GM12878 (cell line): Measurements from ENCODE around the gene CRYGC. TPM values are rescaled to one million over a fixed set of nuclear protein-coding genes. Genes with fewer than 3 reads are reported as not detected.

Experiments
- ATAC-seq: fragments of 200-7000 bp; cut with Tn5 transposase; 3 replicates; pipeline ENCODE4 v1.9.1; 2020; ENCODE audit warnings: mild to moderate bottlenecking, moderate library complexity
- Bru-seq: library from RNA; stranded (reverse); fragments of 400-500 nt; gene quantifications from one replicate; lab custom pipeline; 2021; lab: Mats Ljungman, UMichigan
- BruChase-seq, 2 experiments: library from RNA; stranded (reverse); fragments of 400-500 nt; gene quantifications; one replicate each; lab custom pipeline; 2021; lab: Mats Ljungman, UMichigan
- BruUV-seq: library from RNA; stranded (reverse); fragments of 400-500 nt; replicated peaks from 2 replicates; lab custom pipeline; 2021; lab: Mats Ljungman, UMichigan
- CTCF ChIA-PET: fragments of 300-600 bp; sonication (Branson Sonifier 250); formaldehyde crosslinking; extraction: SDS; loops from one replicate; lab custom pipeline; 2021; ENCODE audit warnings: inconsistent platforms; lab: Yijun Ruan, JAX
- POLR2A ChIA-PET: fragments of 350-600 bp; formaldehyde crosslinking; extraction: SDS; loops from one replicate; lab custom pipeline; 2021; ENCODE audit warnings: inconsistent platforms; lab: Charles Lee
- RAD21 ChIA-PET: fragments of 300-600 bp; sonication (Branson Sonifier 250); formaldehyde crosslinking; loops from one replicate; lab custom pipeline; 2023; ENCODE audit warnings: antibody characterized with exemption; ENCODE audit not compliant: unreplicated experiment; lab: Charles Lee
- SMC1A ChIA-PET: fragments of 300-600 bp; sonication (Branson Sonifier 250); formaldehyde crosslinking; loops from one replicate; lab custom pipeline; 2023; ENCODE audit not compliant: unreplicated experiment, uncharacterized antibody; lab: Charles Lee
- DNase-seq: peaks from one replicate; pipeline ENCODE4 v3.0.0-alpha.2; 2011; ENCODE audit warnings: low read depth, low spot score
- FAIRE-seq: peaks from 3 replicates; lab custom pipeline; 2011; peaks lifted over from hg19 to GRCh38; lab: Jason Lieb, UNC
- H2AFZ ChIP-seq: 2 replicates; pipeline ENCODE4 v1.6.0; 2011; ENCODE audit warnings: low read depth, low read length, control low read depth; ENCODE audit not compliant: control insufficient read depth
- H3K27ac ChIP-seq: 2 replicates; pipeline ENCODE4 v1.5.1; 2011; ENCODE audit warnings: control low read depth; ENCODE audit not compliant: control insufficient read depth, insufficient read depth
- H3K27me3 ChIP-seq, 2 experiments: replicated peaks in 1 of 2; 2 replicates each; pipeline versions ENCODE4 v1.6.0 to v1.6.1; 2011; ENCODE audit warnings: low read length in 1 of 2; ENCODE audit not compliant: control insufficient read depth in 2 of 2, insufficient read depth in 2 of 2
- H3K36me3 ChIP-seq, 2 experiments: 2 replicates each; pipeline ENCODE4 v1.5.1; 2011; ENCODE audit warnings: low read length in 1 of 2; ENCODE audit not compliant: control insufficient read depth in 2 of 2, insufficient read depth in 2 of 2
- H3K4me1 ChIP-seq: 2 replicates; pipeline ENCODE4 v1.6.1; 2011; ENCODE audit warnings: mild to moderate bottlenecking, low read length, moderate library complexity, mixed read lengths; ENCODE audit not compliant: control insufficient read depth, insufficient read depth
- H3K4me2 ChIP-seq: 2 replicates; pipeline ENCODE4 v1.6.0; 2011; ENCODE audit warnings: control low read depth; ENCODE audit not compliant: control insufficient read depth, insufficient read depth
- H3K4me3 ChIP-seq: fragments of 200-600 bp; sonication (generic); 2 replicates; pipeline ENCODE4 v1.5.1; 2016
- H3K79me2 ChIP-seq: 2 replicates; pipeline ENCODE4 v1.6.0; 2011; ENCODE audit warnings: low read length; ENCODE audit not compliant: control insufficient read depth, insufficient read depth
- H3K9ac ChIP-seq: 2 replicates; pipeline ENCODE4 v1.8.0; 2011; ENCODE audit warnings: low read length, control low read depth, mixed read lengths; ENCODE audit not compliant: control insufficient read depth, insufficient read depth
- H3K9me3 ChIP-seq: replicated peaks from 3 replicates; pipeline ENCODE4 v1.5.1; 2011; ENCODE audit warnings: mild to moderate bottlenecking, low read length; ENCODE audit not compliant: control insufficient read depth, insufficient read depth
- H4K20me1 ChIP-seq: 2 replicates; pipeline ENCODE4 v1.6.0; 2011; ENCODE audit not compliant: control insufficient read depth, insufficient read depth
- CBFB ChIP-seq: IDR thresholded peaks from 2 replicates; pipeline ENCODE4 v1.6.1; 2016; ENCODE audit warnings: antibody characterized with exemption, low read depth
- CBX3 ChIP-seq: fragments of 200-600 bp; sonication (generic); IDR thresholded peaks from 2 replicates; pipeline ENCODE4 v1.6.1; 2016; ENCODE audit warnings: low read depth, borderline replicate concordance
- NFYA ChIP-seq: IDR thresholded peaks from 2 replicates; pipeline ENCODE4 v1.6.1; 2011; ENCODE audit warnings: low read depth, mild to moderate bottlenecking, low read length, improper control_type of control experiment, borderline replicate concordance
- SMC3 ChIP-seq: IDR thresholded peaks from 2 replicates; pipeline ENCODE4 v1.6.1; 2011; ENCODE audit warnings: low read length, improper control_type of control experiment, borderline replicate concordance
- STAT3 ChIP-seq: IDR thresholded peaks from 2 replicates; pipeline ENCODE4 v1.6.1; 2011; ENCODE audit warnings: low read depth, low read length, improper control_type of control experiment
- ZBTB11 ChIP-seq: fragments of 450-650 bp; formaldehyde crosslinking; IDR thresholded peaks from 2 replicates; pipeline ENCODE4 v1.5.0; 2022; ENCODE audit warnings: mild to moderate bottlenecking, missing genetic modification characterization
- ZNF207 ChIP-seq: fragments of 450-650 bp; IDR thresholded peaks from 2 replicates; pipeline ENCODE4 v1.6.1; 2014; ENCODE audit warnings: antibody characterized with exemption, mild to moderate bottlenecking, borderline replicate concordance
- ZNF384 ChIP-seq: IDR thresholded peaks from 2 replicates; pipeline ENCODE4 v1.6.1; 2012; ENCODE audit warnings: low read depth, mild to moderate bottlenecking, low read length, improper control_type of control experiment, borderline replicate concordance
- ZNF592 ChIP-seq: fragments of 450-650 bp; IDR thresholded peaks from 2 replicates; pipeline ENCODE4 v1.6.1; 2017; ENCODE audit warnings: mild to moderate bottlenecking, moderate library complexity
- WGBS: methylation state at CpG from one replicate; pipeline ENCODE4 v1.1.6; 2016; ENCODE audit warnings: low lambda C conversion rate; ENCODE audit not compliant: insufficient replicate concordance, insufficient coverage; ENCODE audit errors: missing lambda C conversion rate; 5-methylcytosine and 5-hydroxymethylcytosine counted together
- in situ Hi-C: fragments of 300-500 bp; cut with MboI; formaldehyde crosslinking; loops from 9 replicates; pipeline ENCODE4 v1.14.3; 2018; ENCODE audit warnings: mixed read lengths
- intact Hi-C: fragments of 100-400 bp; cut with micrococcal nuclease; formaldehyde crosslinking; loops from one replicate; pipeline ENCODE4 v1.14.2; 2022; ENCODE audit not compliant: unreplicated experiment
- long read RNA-seq, 2 experiments: library from polyadenylated mRNA; unstranded; transcript quantifications; one replicate each; pipeline ENCODE4 v2.0.0, GENCODE V29; 2019 to 2020
- polyA minus RNA-seq, 3 experiments: library from RNA; depleted of rRNA, polyadenylated mRNA; stranded (reverse); fragments of >200 nt; gene quantifications; 2 replicates each; pipeline ENCODE4 v1.2.3, GENCODE V29; 2011
- polyA plus RNA-seq, 11 experiments: library from polyadenylated mRNA; depleted of rRNA in 4 of 11; unstranded in 6 of 11; stranded (reverse) in 5 of 11; fragments of >200 nt; fragmentation: Nextera tagmentation in 4 of 11; fragmentation: Illumina TruSeq in 1 of 11; extraction: Ambion mirVana in 4 of 11; extraction: Trizol in 1 of 11; gene quantifications; 1 replicate in 1 of 11; 2 replicates in 10 of 11; pipeline versions ENCODE4 v1.2.1 to v1.2.3, GENCODE V29; 2011 to 2016; ENCODE audit warnings: inconsistent platforms in 2 of 11, missing spikeins in 2 of 11, low read depth in 1 of 11
- total RNA-seq, 4 experiments: library from RNA; depleted of rRNA in 3 of 4; stranded (reverse); fragments of >200 nt in 3 of 4; fragmentation: Illumina TruSeq in 1 of 4; extraction: Trizol in 1 of 4; gene quantifications; 2 replicates each; pipeline versions ENCODE4 v1.2.1 to v1.2.3, GENCODE V29; 2013 to 2021

CRYGC gene, protein sequence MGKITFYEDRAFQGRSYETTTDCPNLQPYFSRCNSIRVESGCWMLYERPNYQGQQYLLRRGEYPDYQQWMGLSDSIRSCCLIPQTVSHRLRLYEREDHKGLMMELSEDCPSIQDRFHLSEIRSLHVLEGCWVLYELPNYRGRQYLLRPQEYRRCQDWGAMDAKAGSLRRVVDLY
- not detected in 2 replicates for total RNA-seq (2013; cell fraction: nucleolus; rRNA removed)
- total RNA-seq (2014; rRNA removed) (not detected in 2 replicates), total RNA-seq (2014; rRNA removed; fragmentation: Illumina TruSeq; extraction: Trizol) (not detected in 2 replicates), total RNA-seq (2021) (not detected in 2 replicates), polyA plus RNA-seq (2011; rRNA removed) (not detected in 2 replicates), polyA plus RNA-seq (2014; fragmentation: Illumina TruSeq; extraction: Trizol) (not detected in 2 replicates), polyA plus RNA-seq (2014; fragmentation: Nextera tagmentation; extraction: Ambion mirVana) (not detected), polyA plus RNA-seq (2014; rRNA removed) (not detected in 2 replicates), polyA plus RNA-seq (2016; fragmentation: Nextera tagmentation; extraction: Ambion mirVana) (not detected), polyA minus RNA-seq (2011; rRNA and poly(A)+ RNA removed) (not detected in 2 replicates), Bru-seq, nascent RNA (not detected), BruChase-seq, experiment 1, labeled RNA remaining after a 6-hour chase (not detected), BruChase-seq, experiment 2, labeled RNA remaining after a 2-hour chase (not detected)
- not detected for polyA plus RNA-seq (2011; ENCODE audit: low read depth)
- not detected in 2 replicates for polyA plus RNA-seq (2011; cell fraction: cytosol; rRNA removed)
- not detected in 2 replicates for polyA plus RNA-seq (2011; cell fraction: nucleus; rRNA removed)
- polyA plus RNA-seq (2012): not detected in 2 replicates
- not detected in 2 replicates for polyA minus RNA-seq (2011; cell fraction: cytosol; rRNA and poly(A)+ RNA removed)
- polyA minus RNA-seq (2011; cell fraction: nucleus; rRNA and poly(A)+ RNA removed): not detected in 2 replicates
- long read RNA-seq, experiment 1: 0 reads
- long read RNA-seq, experiment 2: 0 reads

- ChIA-PET POLR2A (no interaction called here), RAD21 (no interaction called here), CTCF (interaction anchor here (1.0 to 1.3 kb wide), 2 partner anchors 12 to 45 kb away, joined by 3 read pairs; no protein-coding TSS in a partner anchor), SMC1A (no interaction called here)
- Histone ChIP-seq H3K4me2 (no peak within 1 kb of the TSS), H2AFZ (no peak within 1 kb of the TSS), H3K79me2 (no peaks in the 10 kb centered on the region), H3K27me3 (no peaks in the 10 kb centered on the region), H3K4me1 (peaks cover 2% of the 10 kb centered on the region; the same call in 1 of the 2 replicates), H3K9me3 (no peaks in the 10 kb centered on the region; the same call in 2 of the 3 replicates), H3K9ac (no peak within 1 kb of the TSS), H3K4me3 (no peak within 1 kb of the TSS), H3K36me3 (no peaks in the 10 kb centered on the region), H3K27ac (no peak within 1 kb of the TSS), H4K20me1 (no peaks in the 10 kb centered on the region; the same call in 1 of the 2 replicates)
- no peak for FAIRE-seq
- in situ Hi-C loops: no loop called here
- intact Hi-C loops: no loop called here
- DNase-seq: no peak
- TF ChIP-seq ZNF592: no peak
- TF ChIP-seq ZBTB11 (CRISPR knock-in tag): no peak
- no peak for TF ChIP-seq SMC3
- no peak for TF ChIP-seq ZNF207
- no peak for TF ChIP-seq ZNF384
- TF ChIP-seq CBX3: no peak
- no peak for TF ChIP-seq CBFB
- TF ChIP-seq NFYA: no peak
- TF ChIP-seq STAT3: no peak
- no TSS peak for BruUV-seq
- 57% methylated on average over 19 of the region's 19 CpGs for WGBS
- ATAC-seq: no peak
Observed at GRCh38 chr2:208129744-208130711, at the start of gene CRYGC. Gene CRYGC, minus strand, starts transcription at chr2:208129828. Its CDS starts 36 bp downstream, at chr2:208129792.
